Measurements from ENCODE around the gene KLHL11.
A peak's percentile ranks its signal among the peaks of the same experiment; 100 is the strongest.
"Not testable (repeated sequence)": the region's sequence is repeated elsewhere in the genome, so short reads cannot be mapped to it uniquely, and the experiment has no call there.

Gene KLHL11

DNA sequence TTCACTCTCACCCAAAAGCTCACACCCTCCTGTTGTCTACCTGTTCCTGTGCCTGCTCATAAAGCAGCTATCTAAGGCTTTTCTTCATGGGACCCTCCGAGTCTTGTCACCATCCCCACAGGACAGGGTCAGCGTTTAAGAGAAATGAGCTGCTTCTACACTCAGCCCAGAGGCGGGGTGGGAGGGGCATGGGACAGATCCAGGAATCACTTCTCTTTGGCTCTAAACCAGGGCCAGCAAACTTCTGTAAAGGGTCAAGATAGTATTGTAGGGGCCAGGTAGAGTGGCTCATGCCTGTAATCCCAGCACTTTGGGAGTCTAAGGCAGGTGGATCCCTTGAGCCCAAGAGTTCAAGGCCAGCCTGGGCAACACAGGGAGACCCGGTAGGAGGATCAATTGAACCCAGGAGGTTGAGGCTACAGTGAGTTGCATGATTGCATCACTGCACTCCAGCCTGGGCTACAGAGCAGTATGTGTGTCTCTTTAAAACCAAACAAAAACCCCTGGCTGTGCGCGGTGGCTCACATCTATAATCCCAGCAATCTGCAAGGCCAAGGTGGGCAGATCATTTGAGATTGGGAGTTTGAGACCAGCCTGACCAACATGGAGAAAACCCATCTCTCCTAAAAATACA, 23.2 kb upstream of the KLHL11 start:
- DNase-seq (ENCODE audit: low spot score): no peak

DNA sequence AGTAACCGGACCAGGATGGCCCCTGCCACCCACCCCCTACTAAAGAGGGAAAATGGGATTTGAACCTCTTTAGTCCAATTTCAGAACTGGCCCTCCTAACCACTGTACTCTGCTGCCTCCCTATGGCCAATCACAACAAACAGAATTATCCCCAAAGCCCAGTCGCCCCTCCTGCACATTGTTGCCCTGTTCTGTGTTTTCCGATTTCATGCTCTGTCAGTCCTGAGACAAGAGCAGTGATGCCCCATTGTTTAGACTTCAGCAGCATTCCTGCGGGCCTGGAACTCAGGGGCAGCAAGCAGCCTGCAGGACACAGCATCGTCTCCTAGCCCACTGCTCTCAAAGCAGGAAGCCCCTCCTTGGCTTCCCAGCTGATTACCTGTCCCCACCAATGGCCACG, 20.5 kb upstream of the KLHL11 start:
- DNase-seq (ENCODE audit: low spot score): no peak

DNA sequence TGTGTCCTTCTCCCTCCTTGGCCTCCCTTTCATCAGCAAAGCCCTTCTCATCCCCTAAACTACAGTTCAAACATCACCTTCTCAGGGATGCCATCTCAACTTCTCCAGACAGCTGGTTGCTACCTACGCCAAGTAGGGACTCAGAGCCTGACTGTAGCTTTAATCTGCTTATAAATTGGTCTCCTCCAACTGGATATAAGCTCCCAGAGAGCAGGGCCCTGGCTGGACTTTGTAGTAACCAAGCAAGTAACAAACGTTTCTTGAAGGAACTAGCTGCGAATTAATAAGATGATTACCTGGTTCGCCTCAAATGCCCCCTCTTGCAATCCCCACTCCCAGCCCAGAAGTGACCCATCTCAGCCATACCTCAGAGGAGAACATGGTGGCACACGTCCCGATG, 17.5 kb upstream of the KLHL11 start:
- no peak for DNase-seq (ENCODE audit: low spot score)

DNA sequence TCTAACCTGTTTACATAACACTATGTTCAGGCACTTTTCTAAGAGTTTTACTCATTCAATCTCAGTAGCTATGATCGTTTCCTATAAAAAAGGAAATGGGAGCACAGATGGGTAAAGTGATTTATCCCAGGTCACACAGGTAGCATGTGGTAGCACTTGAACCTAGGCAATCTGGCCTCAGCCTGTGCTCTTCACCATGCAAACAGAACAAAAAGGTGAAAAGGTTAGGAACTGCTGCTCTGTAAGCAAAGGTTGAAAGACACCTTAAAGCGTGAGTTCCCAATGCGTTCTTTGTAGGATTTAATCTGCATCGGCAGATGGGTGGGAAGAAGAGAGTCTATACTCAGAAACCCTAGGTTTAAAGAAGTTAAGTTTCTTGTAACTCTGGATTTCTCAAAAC, 14.9 kb upstream of the KLHL11 start:
- DNase-seq (ENCODE audit: low spot score): no peak

DNA sequence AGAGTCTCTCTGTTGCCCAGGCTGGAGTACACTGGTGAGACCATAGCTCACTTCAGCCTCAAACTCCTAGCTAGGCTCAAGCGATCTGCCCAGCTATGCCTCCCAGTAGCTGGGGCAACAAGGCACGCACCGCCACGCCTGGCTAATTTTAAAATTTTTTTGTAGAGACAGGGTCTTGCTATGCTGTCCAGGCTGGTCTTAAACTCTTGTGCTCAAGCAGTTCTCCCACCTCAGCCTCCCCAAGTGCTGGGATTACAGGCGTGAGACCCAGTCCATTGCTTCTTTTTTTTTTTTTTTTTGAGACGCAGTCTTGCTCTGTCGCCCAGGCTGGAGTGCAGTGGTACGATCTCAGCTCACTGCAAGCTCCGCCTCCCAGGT, 9.1 kb upstream of the KLHL11 start:
- not testable (repeated sequence) for DNase-seq (ENCODE audit: low spot score)

DNA sequence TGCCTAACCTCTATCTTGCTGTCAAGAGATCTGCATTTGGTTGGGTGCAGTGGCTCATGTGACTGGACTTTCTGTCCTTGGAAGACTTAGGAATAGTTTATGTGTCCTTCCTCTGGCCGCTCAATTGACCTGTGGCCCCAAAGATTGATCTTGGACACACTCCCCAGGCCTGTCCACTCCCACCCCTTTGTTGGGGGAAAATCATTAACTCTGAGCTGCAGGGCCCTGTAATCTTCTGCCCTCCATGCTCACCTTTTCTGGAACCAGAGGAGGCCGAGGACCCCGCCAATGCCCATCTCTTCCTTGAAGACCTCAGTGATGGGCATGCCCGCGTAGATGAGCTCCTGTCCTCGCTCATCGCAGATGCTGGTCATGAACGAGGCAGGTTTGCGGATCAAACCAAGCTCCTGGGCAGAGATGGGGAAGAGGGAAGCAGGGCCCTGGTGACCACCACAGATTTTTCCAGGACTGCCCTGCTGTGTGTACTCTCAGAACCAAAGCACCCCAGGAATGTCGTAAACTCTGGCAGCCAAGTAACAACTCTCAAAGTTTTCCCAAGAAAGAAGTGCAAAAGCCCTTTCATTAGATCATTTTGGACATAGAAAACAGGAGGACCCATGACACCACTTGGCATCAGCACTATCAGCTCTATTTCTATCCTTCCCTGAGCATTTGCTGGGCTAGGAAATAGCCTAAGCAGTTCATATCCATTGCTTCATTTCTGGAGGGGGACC, 8.5 kb upstream of the KLHL11 start:
- DNase-seq (ENCODE audit: low spot score): no peak

DNA sequence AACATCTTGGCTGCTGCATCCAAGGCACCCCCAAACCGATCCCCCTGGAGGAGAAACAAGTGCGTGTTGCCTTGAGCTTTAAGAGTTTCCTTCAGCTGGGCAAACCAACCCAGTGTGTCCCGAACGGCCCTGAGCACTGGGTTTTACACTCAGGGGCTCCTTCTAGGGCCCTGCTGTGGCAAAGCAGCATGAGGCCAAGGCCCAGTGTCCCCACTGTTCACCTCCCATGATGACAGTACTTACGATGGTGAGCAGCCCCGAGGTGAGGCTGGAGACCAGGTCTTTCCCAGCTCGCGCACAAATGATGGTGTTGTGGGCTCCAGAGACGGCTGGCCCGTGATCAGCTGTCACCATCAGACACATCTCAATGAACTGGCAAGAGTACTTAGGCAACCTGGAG, 6.6 kb upstream of the KLHL11 start:
- DNase-seq (ENCODE audit: low spot score): no peak

DNA sequence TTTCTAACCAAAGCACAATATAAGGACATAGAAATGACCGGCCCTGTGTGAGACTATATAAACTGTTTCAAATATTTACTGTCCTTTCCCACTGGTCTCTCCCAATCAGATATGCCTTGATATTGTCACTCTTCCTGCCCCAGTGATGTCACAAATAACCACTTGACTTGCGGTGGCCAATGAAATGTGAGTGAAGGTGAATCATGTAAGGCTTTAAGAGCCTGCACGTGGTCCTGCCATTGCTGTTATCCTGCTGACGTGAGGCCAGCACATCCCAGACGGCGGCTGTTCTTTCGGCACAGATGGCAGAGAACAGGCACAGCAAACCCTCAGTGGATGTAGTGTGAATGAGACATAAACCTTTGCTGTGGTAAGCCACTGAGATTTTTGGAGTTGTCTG, 5.4 kb upstream of the KLHL11 start:
- no peak for DNase-seq (ENCODE audit: low spot score)

DNA sequence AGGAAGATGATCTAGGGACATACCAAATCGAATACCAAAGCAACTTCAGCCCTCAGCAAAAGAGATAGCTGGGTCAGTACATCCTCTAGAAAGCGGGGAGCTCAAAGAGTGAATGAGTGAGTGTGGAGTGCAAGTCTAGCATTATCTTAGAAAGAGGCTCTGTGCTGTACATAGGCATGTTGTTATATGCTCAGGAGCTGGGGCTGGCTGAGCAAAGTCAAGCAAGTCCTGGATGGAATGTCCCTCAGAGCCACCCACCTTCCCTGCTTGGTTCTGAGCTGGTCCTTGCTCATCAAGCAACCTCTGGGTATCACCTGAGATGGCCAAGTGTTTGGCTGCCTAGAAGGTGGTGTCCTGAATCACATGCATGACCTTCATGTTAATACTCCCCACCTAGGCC, 4.9 kb upstream of the KLHL11 start:
- no peak for DNase-seq (ENCODE audit: low spot score)

DNA sequence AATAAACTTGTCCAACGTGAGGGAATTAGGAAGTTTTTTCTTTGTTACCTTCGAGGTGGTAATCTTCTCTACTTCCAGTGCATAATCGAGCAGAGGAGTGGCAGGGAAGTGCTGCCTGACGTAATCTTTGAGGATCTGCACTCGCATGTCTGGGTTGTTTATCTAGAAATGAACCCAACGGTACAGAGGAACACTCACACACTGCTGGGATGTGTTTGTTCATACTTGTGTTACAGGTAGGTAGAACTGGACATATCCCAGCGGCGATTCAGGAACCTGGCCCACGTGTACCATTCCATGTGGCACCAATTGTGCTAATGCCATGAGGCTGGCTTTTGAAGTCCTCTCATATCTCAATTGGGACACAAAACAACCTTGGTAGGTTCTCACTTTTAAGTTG, 4.2 kb upstream of the KLHL11 start:
- no peak for DNase-seq (ENCODE audit: low spot score)

DNA sequence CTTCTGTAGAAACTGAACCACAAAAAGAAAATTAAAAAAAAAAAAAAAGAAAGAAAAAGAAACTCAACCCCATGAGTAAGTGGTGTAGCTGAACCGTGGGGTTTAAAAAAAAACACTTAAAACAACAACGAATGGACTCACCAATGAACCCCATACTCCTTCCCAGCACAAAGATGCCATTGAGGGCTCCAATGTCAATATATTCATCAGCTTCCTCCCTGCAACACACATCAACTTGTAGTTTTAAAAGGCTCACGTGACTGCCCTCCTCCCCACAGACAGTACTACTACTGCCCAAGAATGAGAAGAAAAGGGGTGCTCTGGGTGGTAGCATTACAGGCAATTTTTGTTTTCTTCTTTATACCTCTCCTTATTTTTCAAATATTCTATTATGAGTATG, 3.3 kb upstream of the KLHL11 start:
- DNase-seq (ENCODE audit: low spot score): no peak

DNA sequence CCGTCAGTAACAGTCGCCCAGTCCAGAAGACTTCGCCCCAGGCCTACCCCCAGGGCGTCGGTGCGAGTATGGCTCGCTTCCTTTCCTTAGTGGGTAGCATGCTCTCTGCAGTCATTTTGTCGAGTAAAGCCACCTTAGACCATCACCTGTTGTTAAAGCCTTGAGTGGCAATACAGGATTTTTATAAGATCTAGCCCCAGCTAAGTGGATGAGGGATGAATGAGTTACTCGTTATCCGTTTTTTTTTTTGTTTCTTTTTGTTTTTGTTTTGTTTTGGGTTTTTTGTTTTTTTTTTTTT, 322 bp upstream of the KLHL11 start:
- DNase-seq (ENCODE audit: low spot score): no peak

DNA sequence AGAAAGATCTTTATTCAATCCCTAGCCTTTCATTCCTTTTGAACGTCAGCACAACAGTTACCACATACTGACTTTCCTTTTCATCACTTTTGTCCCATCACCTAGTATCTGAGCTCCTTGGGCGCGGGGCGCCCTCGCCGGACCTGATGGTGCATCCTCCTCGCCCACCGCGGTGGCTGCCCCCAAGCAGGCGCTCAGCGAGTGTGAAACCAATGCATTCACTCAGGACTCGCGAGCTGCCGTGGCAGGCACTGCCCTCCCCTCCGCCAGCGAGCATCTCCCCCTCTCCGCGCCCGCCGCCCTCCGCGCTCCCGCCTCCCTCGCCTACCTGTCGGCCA, 756 bp downstream of the KLHL11 start:
- no peak for DNase-seq (ENCODE audit: low spot score)

DNA sequence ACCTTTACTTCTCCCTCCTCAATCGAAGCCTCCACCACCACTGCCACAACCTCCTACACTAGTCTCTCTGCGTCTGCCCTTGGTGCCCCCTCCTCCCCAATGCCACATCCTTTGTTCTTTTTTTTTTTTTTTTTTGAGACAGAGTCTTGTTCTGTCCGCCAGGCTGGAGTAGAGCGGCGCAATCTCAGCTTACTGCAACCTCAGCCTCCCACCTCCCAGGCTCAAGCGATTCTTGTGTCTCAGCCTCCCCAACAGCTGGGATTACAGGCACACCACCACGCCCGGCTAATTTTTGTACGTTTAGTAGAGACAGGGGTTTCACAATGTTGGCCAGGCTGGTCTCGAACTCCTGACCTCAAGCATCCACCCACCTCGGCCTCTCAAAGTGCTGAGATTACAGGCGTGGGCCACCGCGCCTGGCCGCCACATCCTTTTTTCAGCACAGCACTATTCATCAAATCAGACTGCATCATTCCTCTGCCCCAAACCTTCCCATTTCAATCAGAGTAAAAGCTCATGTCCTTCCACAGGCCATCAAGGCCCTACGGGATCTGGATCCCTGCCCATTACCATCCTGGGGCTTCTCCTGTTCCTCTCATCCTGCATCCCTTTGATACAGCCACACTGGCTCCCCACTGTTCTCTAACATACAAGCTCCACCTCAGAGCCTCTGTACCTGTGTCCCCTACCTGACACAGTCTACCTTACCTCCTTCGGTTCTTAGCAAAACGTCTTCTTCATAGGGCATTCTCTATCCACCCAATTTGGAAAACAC, 2.0 kb downstream of the KLHL11 start:
- DNase-seq (ENCODE audit: low spot score): no peak

DNA sequence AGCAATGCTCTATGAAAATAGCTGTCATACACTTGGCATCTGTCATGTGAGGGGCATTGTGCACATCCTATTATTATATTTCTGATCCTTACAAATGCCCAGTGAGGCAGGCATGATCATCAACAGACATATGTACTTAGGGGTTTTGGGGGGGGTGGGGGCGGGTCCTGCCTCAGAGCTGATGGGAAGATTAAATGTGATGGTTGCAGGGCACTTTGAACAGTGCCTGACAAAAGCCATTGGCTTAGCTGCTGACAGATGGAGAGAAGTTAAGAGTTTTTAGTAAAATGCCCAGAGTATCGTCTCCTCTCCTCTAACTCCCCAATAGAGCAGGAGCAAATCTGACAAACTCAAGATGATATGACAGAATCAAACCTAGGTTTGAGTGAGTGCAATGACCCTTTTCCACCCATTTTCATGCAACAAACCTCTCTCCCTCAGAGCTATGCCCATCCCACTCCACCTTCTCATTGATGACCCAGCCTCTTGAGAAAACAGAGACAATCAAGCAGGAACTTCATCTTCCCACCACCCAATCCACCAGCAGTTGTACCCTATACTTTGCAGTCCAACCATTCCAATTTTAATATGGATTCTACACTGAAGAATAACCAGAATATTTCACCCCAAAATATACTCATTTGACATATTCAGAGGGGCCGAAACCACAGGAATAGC, 4.8 kb downstream of the KLHL11 start:
- peak; percentile 40 for DNase-seq (ENCODE audit: low spot score)

DNA sequence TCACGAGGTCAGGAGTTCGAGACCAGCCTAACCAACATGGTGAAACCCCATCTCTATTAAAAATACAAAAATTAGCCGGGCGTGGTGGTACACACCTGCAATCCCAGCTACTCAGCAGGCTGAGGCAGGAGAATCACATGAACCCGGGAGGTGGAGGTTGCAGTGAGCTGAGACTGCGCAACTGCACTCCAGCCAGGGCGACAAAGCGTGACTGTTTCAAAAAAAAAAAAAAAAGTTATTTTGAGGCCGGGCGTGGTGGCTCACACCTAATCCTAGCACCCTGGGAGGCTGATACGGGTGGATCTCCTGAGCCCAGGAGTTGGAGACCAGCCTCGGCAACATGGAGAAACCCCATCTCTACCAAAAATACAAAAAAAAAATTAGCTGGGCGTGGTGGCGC, 13.8 kb downstream of the KLHL11 start:
- not testable (repeated sequence) for DNase-seq (ENCODE audit: low spot score)

DNA sequence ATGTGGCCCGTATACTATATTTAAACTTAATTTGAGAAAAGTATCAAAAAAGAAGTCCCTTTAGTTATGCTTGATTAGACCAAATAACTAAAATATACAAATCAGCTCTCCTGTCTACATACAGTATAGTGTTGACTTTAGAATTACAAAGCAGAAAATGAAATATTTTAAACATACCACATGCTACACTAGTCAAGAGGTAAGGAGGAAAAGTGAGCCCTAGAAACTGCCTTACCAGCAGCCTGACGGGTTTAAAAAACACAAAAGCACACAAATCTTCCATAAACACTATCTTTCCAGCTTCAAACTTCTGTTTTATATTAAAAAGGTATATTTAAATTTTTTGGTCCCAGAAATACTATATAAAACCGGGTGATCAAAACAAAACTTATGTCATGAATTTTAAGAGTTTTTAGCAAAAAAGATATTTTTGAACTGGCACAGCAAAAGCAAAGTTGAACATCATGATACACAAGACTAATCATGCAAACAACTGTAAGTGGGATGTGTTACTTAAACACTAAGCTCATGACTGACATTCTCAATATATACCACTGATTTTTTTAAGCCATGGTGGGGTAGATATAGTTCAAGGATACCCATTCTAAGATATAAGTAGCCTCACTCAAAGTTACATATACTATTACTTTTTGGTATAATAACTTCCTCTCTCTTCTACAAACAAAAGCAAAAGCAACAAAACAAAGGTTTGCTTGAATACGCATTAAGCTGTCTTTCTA, 15.8 kb downstream of the KLHL11 start:
- DNase-seq (ENCODE audit: low spot score): no peak

DNA sequence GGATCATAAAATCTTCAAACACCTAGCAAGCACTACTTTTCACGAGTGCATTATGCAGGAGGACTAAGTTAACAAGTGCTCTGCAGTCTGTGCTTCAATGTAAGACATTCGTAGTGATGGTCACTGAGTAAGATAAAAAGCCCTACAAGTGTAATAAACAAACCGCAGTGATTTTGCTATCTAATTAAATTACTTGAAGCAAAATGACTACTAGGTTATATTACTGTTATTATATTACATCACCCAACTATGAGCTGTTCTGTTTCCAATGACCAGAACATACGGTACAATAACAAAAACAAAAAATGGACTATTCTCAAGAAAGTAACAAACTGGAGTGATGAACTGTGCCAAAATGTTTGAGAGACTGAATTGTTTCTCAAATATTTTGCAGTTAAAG, 16.4 kb downstream of the KLHL11 start:
- no peak for DNase-seq (ENCODE audit: low spot score)

DNA sequence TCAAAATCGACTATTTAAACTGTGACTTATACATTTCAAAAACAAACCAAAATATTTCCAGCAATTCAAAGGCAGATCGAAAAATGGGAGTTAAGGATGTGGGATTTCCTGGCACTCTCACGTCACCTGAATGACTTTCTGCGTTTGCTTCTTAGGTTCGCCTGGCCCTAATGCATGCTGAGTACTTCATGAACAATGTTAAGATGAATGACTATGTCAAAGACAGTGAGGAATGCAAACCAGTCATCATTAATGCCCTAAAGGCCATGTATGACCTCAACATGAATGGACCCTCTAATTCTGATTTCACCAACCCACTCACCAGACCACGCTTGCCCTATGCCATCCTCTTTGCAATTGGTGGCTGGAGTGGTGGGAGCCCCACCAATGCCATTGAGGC, 20.3 kb downstream of the KLHL11 start:
- no peak for DNase-seq (ENCODE audit: low spot score)

DNA sequence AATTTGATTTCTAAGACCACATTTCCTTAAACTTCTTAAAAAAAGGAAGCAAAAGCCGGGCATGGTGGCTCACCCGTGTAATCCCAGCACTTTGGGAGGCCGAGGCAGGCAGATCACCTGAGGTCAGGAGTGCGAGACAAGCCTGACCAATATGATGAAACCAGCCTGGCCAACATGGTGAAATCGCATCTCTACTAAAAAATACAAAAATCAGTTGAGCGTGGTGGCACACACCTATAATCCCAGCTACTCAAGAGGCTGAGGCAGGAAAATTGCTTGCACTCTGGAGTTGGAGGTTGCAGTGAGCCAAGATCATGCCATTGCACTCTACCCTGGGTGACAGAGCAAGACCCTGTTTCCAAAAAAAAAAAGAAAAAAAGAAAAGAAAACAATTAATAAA, 24.4 kb downstream of the KLHL11 start:
- DNase-seq (ENCODE audit: low spot score): not testable (repeated sequence)

DNA sequence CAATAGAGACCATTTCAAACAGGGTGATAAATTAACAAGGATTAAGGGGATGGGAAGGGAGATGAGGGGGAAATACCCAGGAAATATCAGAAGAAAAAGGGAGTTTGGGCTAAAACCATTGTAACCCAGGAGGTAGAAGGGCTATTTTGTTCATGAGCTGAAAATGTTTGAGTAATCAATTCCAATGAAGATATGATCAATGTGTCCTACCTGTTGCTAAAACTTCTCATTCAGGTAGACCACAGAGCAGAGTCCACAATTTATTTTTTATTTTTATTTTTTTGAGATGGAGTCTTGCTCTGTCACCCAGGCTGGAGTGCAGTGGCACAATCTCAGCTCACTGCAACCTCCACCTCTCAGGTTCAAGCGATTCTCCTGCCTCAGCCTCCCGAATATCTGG, 25.8 kb downstream of the KLHL11 start:
- DNase-seq (ENCODE audit: low spot score): not testable (repeated sequence)

Data from SK-N-DZ (cell line).